H9 (cell line): ENCODE measurements around the gene ZNF428. TPM values are rescaled to one million over a fixed set of nuclear protein-coding genes. Genes with fewer than 3 reads are reported as not detected.

ENCODE experiments used
- DNase-seq: peaks from one replicate; pipeline ENCODE4 v3.0.0-alpha.2; 2017
- H2AFZ ChIP-seq: one replicate; pipeline ENCODE4 v1.6.1; 2013; ENCODE audit warnings: mild to moderate bottlenecking, low read length, control low read depth, moderate library complexity
- H2AK5ac ChIP-seq: 2 replicates; pipeline ENCODE4 v1.6.1; 2013; ENCODE audit warnings: low read length, control low read depth, mixed read lengths; ENCODE audit not compliant: insufficient read length
- H2BK120ac ChIP-seq: one replicate; pipeline ENCODE4 v1.6.1; 2013; ENCODE audit warnings: low read depth, mild to moderate bottlenecking, low read length, control low read depth, inconsistent platforms; ENCODE audit not compliant: poor library complexity, severe bottlenecking
- H2BK12ac ChIP-seq: 2 replicates; pipeline ENCODE4 v1.6.1; 2013; ENCODE audit warnings: low read length, control low read depth, mixed read lengths, low read depth; ENCODE audit not compliant: insufficient read length
- H2BK15ac ChIP-seq: 2 replicates; pipeline ENCODE4 v1.6.1; 2013; ENCODE audit warnings: low read depth, low read length, control low read depth
- H2BK20ac ChIP-seq: one replicate; pipeline ENCODE4 v1.6.1; 2013; ENCODE audit warnings: low read depth, mild to moderate bottlenecking, low read length, control low read depth, inconsistent platforms; ENCODE audit not compliant: poor library complexity, severe bottlenecking
- H2BK5ac ChIP-seq: 2 replicates; pipeline ENCODE4 v1.6.1; 2013; ENCODE audit warnings: low read length, control low read depth, mixed read lengths; ENCODE audit not compliant: insufficient read length
- H3K14ac ChIP-seq: 2 replicates; pipeline ENCODE4 v1.6.1; 2013; ENCODE audit warnings: low read length, control low read depth; ENCODE audit not compliant: insufficient read depth
- H3K18ac ChIP-seq: 2 replicates; pipeline ENCODE4 v1.6.1; 2013; ENCODE audit warnings: low read depth, mild to moderate bottlenecking, mixed read lengths, low read length, control low read depth; ENCODE audit not compliant: insufficient read length
- H3K23ac ChIP-seq: 2 replicates; pipeline ENCODE4 v1.6.1; 2013; ENCODE audit warnings: low read length, control low read depth, mixed read lengths, low read depth; ENCODE audit not compliant: insufficient read length
- H3K23me2 ChIP-seq: 2 replicates; pipeline ENCODE4 v1.6.1; 2013; ENCODE audit warnings: low read depth, mild to moderate bottlenecking, mixed read lengths, low read length, control low read depth; ENCODE audit not compliant: insufficient read length, poor library complexity, severe bottlenecking
- H3K27ac ChIP-seq: 2 replicates; pipeline ENCODE4 v1.5.1; 2013; ENCODE audit warnings: low read length, control low read depth, mixed read lengths, low read depth; ENCODE audit not compliant: insufficient read length
- H3K27me3 ChIP-seq: 2 replicates; pipeline ENCODE4 v1.6.1; 2013; ENCODE audit warnings: low read length, control low read depth, inconsistent platforms; ENCODE audit not compliant: insufficient read depth
- H3K4ac ChIP-seq: 2 replicates; pipeline ENCODE4 v1.6.1; 2013; ENCODE audit warnings: low read depth, mild to moderate bottlenecking, control low read depth, inconsistent platforms, low read length, moderate library complexity
- H3K4me1 ChIP-seq: 2 replicates; pipeline ENCODE4 v1.6.1; 2013; ENCODE audit warnings: low read length, control low read depth, inconsistent platforms; ENCODE audit not compliant: insufficient read depth
- H3K4me2 ChIP-seq: 2 replicates; pipeline ENCODE4 v1.6.1; 2013; ENCODE audit warnings: low read length, control low read depth, mixed read lengths; ENCODE audit not compliant: insufficient read length, insufficient read depth
- H3K56ac ChIP-seq: 2 replicates; pipeline ENCODE4 v1.6.1; 2013; ENCODE audit warnings: low read depth, mild to moderate bottlenecking, mixed read lengths, low read length, control low read depth; ENCODE audit not compliant: insufficient read length
- H3K79me1 ChIP-seq: 2 replicates; pipeline ENCODE4 v1.6.1; 2013; ENCODE audit warnings: low read depth, mild to moderate bottlenecking, moderate library complexity, low read length, control low read depth, inconsistent platforms; ENCODE audit not compliant: insufficient read depth, poor library complexity, severe bottlenecking
- H3K79me2 ChIP-seq: 2 replicates; pipeline ENCODE4 v1.6.1; 2013; ENCODE audit warnings: low read length, control low read depth, inconsistent platforms; ENCODE audit not compliant: insufficient read depth
- H3K9ac ChIP-seq: 2 replicates; pipeline ENCODE4 v1.6.1; 2013; ENCODE audit warnings: low read length, control low read depth, mixed read lengths; ENCODE audit not compliant: insufficient read length; ENCODE audit errors: extremely low read depth
- H3K9me3 ChIP-seq: one replicate; pipeline ENCODE4 v1.6.1; 2013; ENCODE audit warnings: low read depth, low read length, inconsistent platforms; ENCODE audit not compliant: control insufficient read depth
- H3T11ph ChIP-seq: one replicate; pipeline ENCODE4 v1.6.1; 2013; ENCODE audit warnings: mild to moderate bottlenecking, low read length, control low read depth, inconsistent platforms
- H4K20me1 ChIP-seq: one replicate; pipeline ENCODE4 v1.6.1; 2013; ENCODE audit not compliant: control insufficient read depth, insufficient read length, insufficient read depth
- H4K5ac ChIP-seq: 2 replicates; pipeline ENCODE4 v1.6.1; 2013; ENCODE audit warnings: low read depth, mild to moderate bottlenecking, mixed read lengths, low read length, control low read depth; ENCODE audit not compliant: insufficient read length
- H4K8ac ChIP-seq: replicated peaks from 2 replicates; pipeline ENCODE4 v1.6.1; 2013; ENCODE audit warnings: low read length, control low read depth, mixed read lengths, low read depth; ENCODE audit not compliant: insufficient read length
- H4K91ac ChIP-seq: 2 replicates; pipeline ENCODE4 v1.6.1; 2013; ENCODE audit warnings: low read depth, mild to moderate bottlenecking, moderate library complexity, mixed read lengths, low read length, control low read depth; ENCODE audit not compliant: insufficient read length
- H3K27ac Mint-ChIP-seq, 3 experiments: 2 replicates in 2 of 3; 3 replicates in 1 of 3; pipeline ENCODE4 v1.8.0; 2020 to 2021; ENCODE audit warnings: mixed read lengths in 3 of 3, mild to moderate bottlenecking in 1 of 3, moderate library complexity in 1 of 3
- H3K27me3 Mint-ChIP-seq: 2 replicates; pipeline ENCODE4 v1.8.0; 2021; ENCODE audit warnings: low read depth, mild to moderate bottlenecking, moderate library complexity, mixed read lengths
- H3K36me3 Mint-ChIP-seq, 3 experiments: 2 replicates in 2 of 3; 3 replicates in 1 of 3; pipeline ENCODE4 v1.8.0; 2020 to 2021; ENCODE audit warnings: low read depth in 3 of 3, mixed read lengths in 3 of 3; ENCODE audit not compliant: insufficient read depth in 1 of 3
- H3K4me1 Mint-ChIP-seq, 2 experiments: 2 replicates each; pipeline ENCODE4 v1.8.0; 2020; ENCODE audit warnings: mixed read lengths in 2 of 2
- H3K4me3 Mint-ChIP-seq, 2 experiments: 2 replicates in 1 of 2; 3 replicates in 1 of 2; pipeline ENCODE4 v1.8.0; 2020 to 2021; ENCODE audit warnings: mild to moderate bottlenecking in 2 of 2, mixed read lengths in 2 of 2, moderate library complexity in 1 of 2
- H3K9me3 Mint-ChIP-seq, 2 experiments: 2 replicates in 1 of 2; 3 replicates in 1 of 2; pipeline ENCODE4 v1.8.0; 2020; ENCODE audit warnings: mild to moderate bottlenecking in 2 of 2, mixed read lengths in 2 of 2, moderate library complexity in 1 of 2
- WGBS: extraction: QIAGEN DNeasy Blood & Tissue Kit; methylation state at CpG from one replicate; pipeline ENCODE4 v1.1.7; 2013; ENCODE audit warnings: missing lambda C conversion rate, low lambda C conversion rate, mixed read lengths; ENCODE audit not compliant: insufficient read length; ENCODE audit errors: extremely low coverage; 5-methylcytosine and 5-hydroxymethylcytosine counted together
- total RNA-seq: library from RNA; stranded (reverse); gene quantifications from 2 replicates; pipeline ENCODE4 v1.2.1, GENCODE V29; 2021
- TF ChIP-seq, protein P1 (sequence below): fragments of 200-600 bp; sonication (generic); conservative IDR thresholded peaks from 3 replicates; pipeline ENCODE4 v1.8.0; 2021; ENCODE audit warnings: antibody characterized with exemption, mild to moderate bottlenecking

The ZNF428 gene
- total RNA-seq, 1 experiment from 2014 or later, result 30.3 TPM

DNA sequence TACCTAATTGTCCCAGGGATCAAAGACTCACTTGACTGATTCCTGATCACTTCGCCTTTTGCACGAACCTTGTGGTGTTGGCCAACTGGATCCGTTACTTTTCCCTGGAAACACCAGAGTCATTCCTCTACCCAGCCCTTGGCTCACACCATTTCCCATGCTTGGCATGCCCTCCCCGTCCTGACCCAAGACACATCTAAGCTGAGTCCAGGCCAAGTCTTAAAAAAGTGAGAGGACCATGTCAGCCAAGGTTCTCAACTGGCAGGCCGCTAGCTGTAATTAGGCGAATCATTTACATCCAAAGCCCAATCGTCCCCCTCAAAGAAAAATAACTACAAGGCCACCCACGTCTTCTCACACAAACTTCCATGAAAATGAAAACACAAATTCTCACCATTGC lies 39.1 kb upstream of the ZNF428 start:
- H3K79me2 ChIP-seq, result no peaks in the 10 kb centered on the region
- H3K27me3 ChIP-seq, result no peaks in the 10 kb centered on the region
- no CpG with 5 or more reads among the region's 8 CpGs for WGBS
- no peak overlapping the region for H2BK5ac ChIP-seq
- no peaks in the 10 kb centered on the region for H3K4me1 Mint-ChIP-seq
- H3K23me2 ChIP-seq, result no peaks in the 10 kb centered on the region
- no peaks in the 10 kb centered on the region for H4K20me1 ChIP-seq
- H4K91ac ChIP-seq, result no peak overlapping the region
- no peaks in the 10 kb centered on the region for H3K4me1 ChIP-seq
- no peak overlapping the region for H3K18ac ChIP-seq
- no peak overlapping the region for H2BK120ac ChIP-seq
- peaks cover 50 to 68% (median 52%) of the 10 kb centered on the region in 3 experiments for H3K36me3 Mint-ChIP-seq
- no peak overlapping the region for H2BK12ac ChIP-seq
- H3K9ac ChIP-seq, result no peak overlapping the region
- no peak overlapping the region for H3K14ac ChIP-seq
- H3K27ac ChIP-seq, result no peak overlapping the region
- no peak overlapping the region for H4K8ac ChIP-seq
- H3T11ph ChIP-seq, result no peak overlapping the region
- DNase-seq, result no peak
- no peak overlapping the region for H3K56ac ChIP-seq
- no peak overlapping the region for H2AFZ ChIP-seq
- no peak overlapping the region for H3K27ac Mint-ChIP-seq
- H3K4me2 ChIP-seq, result no peak overlapping the region
- H2BK20ac ChIP-seq, result no peak overlapping the region
- no peak overlapping the region for H3K4me3 Mint-ChIP-seq
- H3K79me1 ChIP-seq, result no peaks in the 10 kb centered on the region
- TF ChIP-seq, protein P1, sequence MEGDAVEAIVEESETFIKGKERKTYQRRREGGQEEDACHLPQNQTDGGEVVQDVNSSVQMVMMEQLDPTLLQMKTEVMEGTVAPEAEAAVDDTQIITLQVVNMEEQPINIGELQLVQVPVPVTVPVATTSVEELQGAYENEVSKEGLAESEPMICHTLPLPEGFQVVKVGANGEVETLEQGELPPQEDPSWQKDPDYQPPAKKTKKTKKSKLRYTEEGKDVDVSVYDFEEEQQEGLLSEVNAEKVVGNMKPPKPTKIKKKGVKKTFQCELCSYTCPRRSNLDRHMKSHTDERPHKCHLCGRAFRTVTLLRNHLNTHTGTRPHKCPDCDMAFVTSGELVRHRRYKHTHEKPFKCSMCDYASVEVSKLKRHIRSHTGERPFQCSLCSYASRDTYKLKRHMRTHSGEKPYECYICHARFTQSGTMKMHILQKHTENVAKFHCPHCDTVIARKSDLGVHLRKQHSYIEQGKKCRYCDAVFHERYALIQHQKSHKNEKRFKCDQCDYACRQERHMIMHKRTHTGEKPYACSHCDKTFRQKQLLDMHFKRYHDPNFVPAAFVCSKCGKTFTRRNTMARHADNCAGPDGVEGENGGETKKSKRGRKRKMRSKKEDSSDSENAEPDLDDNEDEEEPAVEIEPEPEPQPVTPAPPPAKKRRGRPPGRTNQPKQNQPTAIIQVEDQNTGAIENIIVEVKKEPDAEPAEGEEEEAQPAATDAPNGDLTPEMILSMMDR, result no peak
- no peaks in the 10 kb centered on the region for H3K9me3 ChIP-seq
- H3K9me3 Mint-ChIP-seq, result no peaks in the 10 kb centered on the region
- no peak overlapping the region for H3K4ac ChIP-seq
- H4K5ac ChIP-seq, result no peak overlapping the region
- no peaks in the 10 kb centered on the region for H3K27me3 Mint-ChIP-seq
- H2AK5ac ChIP-seq, result no peak overlapping the region
- no peak overlapping the region for H2BK15ac ChIP-seq
- H3K23ac ChIP-seq, result no peak overlapping the region
